ENCODE data around the gene LGALS14.

Gene LGALS14

GRCh38 chr19:39731685-39732084, 27.4 kb downstream of the LGALS14 start:
- Histone ChIP-seq H3K4me3 (ENCODE audit: low read length) (no peak overlapping the region), H3K9ac (ENCODE audit: low read depth, low read length) (no peak overlapping the region), H3K4me2 (ENCODE audit: low read length) (no peak overlapping the region), H3K9me3 (replicated peaks; ENCODE audit: low read length) (no peaks in the 10 kb centered on the region), H3K4me1 (ENCODE audit: control insufficient read depth, insufficient read depth, low read length) (no peaks in the 10 kb centered on the region), H3K27me3 (ENCODE audit: control insufficient read depth, insufficient read depth, low read length) (peaks cover 9% of the 10 kb centered on the region), H3K36me3 (ENCODE audit: insufficient read depth, low read length) (no peaks in the 10 kb centered on the region)

GRCh38 chr19:39733841-39734240, 29.6 kb downstream of the LGALS14 start:
- Histone ChIP-seq H3K36me3 (ENCODE audit: insufficient read depth, low read length) (no peaks in the 10 kb centered on the region), H3K27me3 (ENCODE audit: control insufficient read depth, insufficient read depth, low read length) (peaks cover 7% of the 10 kb centered on the region), H3K9ac (ENCODE audit: low read depth, low read length) (no peak overlapping the region)

GRCh38 chr19:39735688-39736087, 31.4 kb downstream of the LGALS14 start:
- H3K9ac ChIP-seq (ENCODE audit: low read depth, low read length): no peak overlapping the region
- H3K27me3 ChIP-seq (ENCODE audit: control insufficient read depth, insufficient read depth, low read length): peaks cover 3% of the 10 kb centered on the region
- H3K36me3 ChIP-seq (ENCODE audit: insufficient read depth, low read length): no peaks in the 10 kb centered on the region
- no peak overlapping the region for H3K4me2 ChIP-seq (ENCODE audit: low read length)
- H3K4me1 ChIP-seq (ENCODE audit: control insufficient read depth, insufficient read depth, low read length): no peaks in the 10 kb centered on the region
- no peaks in the 10 kb centered on the region for H3K9me3 ChIP-seq (replicated peaks; ENCODE audit: low read length)
- H3K4me3 ChIP-seq (ENCODE audit: low read length): no peak overlapping the region

More at GRCh38 chr19:39733841-39734240, 29.6 kb downstream of the LGALS14 start:
- Histone ChIP-seq H3K4me3 (ENCODE audit: low read length) (no peak overlapping the region), H3K4me1 (ENCODE audit: control insufficient read depth, insufficient read depth, low read length) (no peaks in the 10 kb centered on the region), H3K9me3 (replicated peaks; ENCODE audit: low read length) (no peaks in the 10 kb centered on the region), H3K4me2 (ENCODE audit: low read length) (no peak overlapping the region)

GRCh38 chr19:39736088-39736487, 31.8 kb downstream of the LGALS14 start:
- Histone ChIP-seq H3K9me3 (replicated peaks; ENCODE audit: low read length) (no peaks in the 10 kb centered on the region), H3K9ac (ENCODE audit: low read depth, low read length) (no peak overlapping the region), H3K36me3 (ENCODE audit: insufficient read depth, low read length) (no peaks in the 10 kb centered on the region), H3K4me3 (ENCODE audit: low read length) (no peak overlapping the region), H3K4me2 (ENCODE audit: low read length) (no peak overlapping the region), H3K27me3 (ENCODE audit: control insufficient read depth, insufficient read depth, low read length) (peaks cover 3% of the 10 kb centered on the region), H3K4me1 (ENCODE audit: control insufficient read depth, insufficient read depth, low read length) (no peaks in the 10 kb centered on the region)

GRCh38 chr19:39737351-39737750, 33.1 kb downstream of the LGALS14 start:
- no peaks in the 10 kb centered on the region for H3K36me3 ChIP-seq (ENCODE audit: insufficient read depth, low read length)
- peaks cover 3% of the 10 kb centered on the region for H3K27me3 ChIP-seq (ENCODE audit: control insufficient read depth, insufficient read depth, low read length)
- no peak overlapping the region for H3K4me2 ChIP-seq (ENCODE audit: low read length)
- H3K9me3 ChIP-seq (replicated peaks; ENCODE audit: low read length): no peaks in the 10 kb centered on the region
- no peaks in the 10 kb centered on the region for H3K4me1 ChIP-seq (ENCODE audit: control insufficient read depth, insufficient read depth, low read length)
- H3K4me3 ChIP-seq (ENCODE audit: low read length): no peak overlapping the region
- H3K9ac ChIP-seq (ENCODE audit: low read depth, low read length): no peak overlapping the region

GRCh38 chr19:39737891-39738290, 33.6 kb downstream of the LGALS14 start, which contains the start of gene CLC:
CLC (minus strand) TSS chr19:39738029; CDS start chr19:39737952, 77 bp downstream.
- Histone ChIP-seq H3K4me1 (ENCODE audit: control insufficient read depth, insufficient read depth, low read length) (no peaks in the 10 kb centered on the region), H3K9me3 (replicated peaks; ENCODE audit: low read length) (no peaks in the 10 kb centered on the region), H3K9ac (ENCODE audit: low read depth, low read length) (no peak within 1 kb of the TSS), H3K36me3 (ENCODE audit: insufficient read depth, low read length) (no peaks in the 10 kb centered on the region), H3K4me3 (ENCODE audit: low read length) (no peak within 1 kb of the TSS), H3K27me3 (ENCODE audit: control insufficient read depth, insufficient read depth, low read length) (peaks cover 3% of the 10 kb centered on the region), H3K4me2 (ENCODE audit: low read length) (no peak within 1 kb of the TSS)

- no peak overlapping the region for H3K9ac ChIP-seq (ENCODE audit: low read depth, low read length)
- no peaks in the 10 kb centered on the region for H3K9me3 ChIP-seq (replicated peaks; ENCODE audit: low read length)
- no peaks in the 10 kb centered on the region for H3K36me3 ChIP-seq (ENCODE audit: insufficient read depth, low read length)
- no peak overlapping the region for H3K4me3 ChIP-seq (ENCODE audit: low read length)
- H3K4me1 ChIP-seq (ENCODE audit: control insufficient read depth, insufficient read depth, low read length): no peaks in the 10 kb centered on the region
- H3K27me3 ChIP-seq (ENCODE audit: control insufficient read depth, insufficient read depth, low read length): peaks cover 3% of the 10 kb centered on the region
- no peak overlapping the region for H3K4me2 ChIP-seq (ENCODE audit: low read length)
These were observed 34.5 kb downstream of the LGALS14 start for GRCh38 chr19:39738814-39739213.

GRCh38 chr19:39740395-39740794, 36.1 kb downstream of the LGALS14 start:
- no peaks in the 10 kb centered on the region for H3K9me3 ChIP-seq (replicated peaks; ENCODE audit: low read length)
- no peak overlapping the region for H3K4me2 ChIP-seq (ENCODE audit: low read length)
- no peaks in the 10 kb centered on the region for H3K4me1 ChIP-seq (ENCODE audit: control insufficient read depth, insufficient read depth, low read length)
- H3K27me3 ChIP-seq (ENCODE audit: control insufficient read depth, insufficient read depth, low read length): no peaks in the 10 kb centered on the region
- no peaks in the 10 kb centered on the region for H3K36me3 ChIP-seq (ENCODE audit: insufficient read depth, low read length)
- no peak overlapping the region for H3K4me3 ChIP-seq (ENCODE audit: low read length)
- H3K9ac ChIP-seq (ENCODE audit: low read depth, low read length): no peak overlapping the region

GRCh38 chr19:39745643-39746042, 41.4 kb downstream of the LGALS14 start:
- Histone ChIP-seq H3K4me3 (ENCODE audit: low read length) (no peak overlapping the region), H3K9me3 (replicated peaks; ENCODE audit: low read length) (no peaks in the 10 kb centered on the region), H3K9ac (ENCODE audit: low read depth, low read length) (no peak overlapping the region), H3K4me2 (ENCODE audit: low read length) (no peak overlapping the region), H3K27me3 (ENCODE audit: control insufficient read depth, insufficient read depth, low read length) (peaks cover 2% of the 10 kb centered on the region), H3K4me1 (ENCODE audit: control insufficient read depth, insufficient read depth, low read length) (no peaks in the 10 kb centered on the region), H3K36me3 (ENCODE audit: insufficient read depth, low read length) (no peaks in the 10 kb centered on the region)

GRCh38 chr19:39746836-39747529, 42.7 kb downstream of the LGALS14 start:
- Histone ChIP-seq H3K27me3 (ENCODE audit: control insufficient read depth, insufficient read depth, low read length) (peaks cover 2% of the 10 kb centered on the region), H3K4me2 (ENCODE audit: low read length) (no peak overlapping the region)

GRCh38 chr19:39749981-39750380, 45.7 kb downstream of the LGALS14 start:
- no peak overlapping the region for H3K4me3 ChIP-seq (ENCODE audit: low read length)
- no peak overlapping the region for H3K4me2 ChIP-seq (ENCODE audit: low read length)
- H3K27me3 ChIP-seq (ENCODE audit: control insufficient read depth, insufficient read depth, low read length): peaks cover 4% of the 10 kb centered on the region
- no peaks in the 10 kb centered on the region for H3K9me3 ChIP-seq (replicated peaks; ENCODE audit: low read length)
- H3K9ac ChIP-seq (ENCODE audit: low read depth, low read length): no peak overlapping the region
- no peaks in the 10 kb centered on the region for H3K36me3 ChIP-seq (ENCODE audit: insufficient read depth, low read length)
- H3K4me1 ChIP-seq (ENCODE audit: control insufficient read depth, insufficient read depth, low read length): no peaks in the 10 kb centered on the region

More at GRCh38 chr19:39746836-39747529, 42.7 kb downstream of the LGALS14 start:
- Histone ChIP-seq H3K4me3 (ENCODE audit: low read length) (no peak overlapping the region), H3K9ac (ENCODE audit: low read depth, low read length) (no peak overlapping the region), H3K9me3 (replicated peaks; ENCODE audit: low read length) (no peaks in the 10 kb centered on the region), H3K36me3 (ENCODE audit: insufficient read depth, low read length) (no peaks in the 10 kb centered on the region), H3K4me1 (ENCODE audit: control insufficient read depth, insufficient read depth, low read length) (no peaks in the 10 kb centered on the region)

GRCh38 chr19:39752390-39752789, 48.1 kb downstream of the LGALS14 start:
- H3K36me3 ChIP-seq (ENCODE audit: insufficient read depth, low read length): no peaks in the 10 kb centered on the region
- H3K9me3 ChIP-seq (replicated peaks; ENCODE audit: low read length): no peaks in the 10 kb centered on the region
- H3K27me3 ChIP-seq (ENCODE audit: control insufficient read depth, insufficient read depth, low read length): peaks cover 22% of the 10 kb centered on the region
- H3K9ac ChIP-seq (ENCODE audit: low read depth, low read length): no peak overlapping the region
- H3K4me1 ChIP-seq (ENCODE audit: control insufficient read depth, insufficient read depth, low read length): no peaks in the 10 kb centered on the region
- no peak overlapping the region for H3K4me2 ChIP-seq (ENCODE audit: low read length)
- H3K4me3 ChIP-seq (ENCODE audit: low read length): no peak overlapping the region
